Suprapubic skin (tissue), 4 donors: ENCODE data around the gene PTPMT1.

Source experiments
- CTCF ChIP-seq, 2 donors: fragments of 200-600 bp in 1 of 2; fragments of 450-650 bp in 1 of 2; sonication (generic) in 1 of 2; IDR thresholded peaks; one replicate each; pipeline ENCODE4 v1.5.1; 2016 to 2019; ENCODE audit warnings: antibody characterized with exemption in 2 of 2, mild to moderate bottlenecking in 1 of 2, moderate library complexity in 1 of 2
- POLR2A ChIP-seq, 2 donors: fragments of 450-650 bp; IDR thresholded peaks; one replicate each; pipeline ENCODE4 v1.6.1; 2017; ENCODE audit warnings: antibody characterized with exemption in 2 of 2, mild to moderate bottlenecking in 2 of 2, moderate library complexity in 2 of 2
- POLR2AphosphoS5 ChIP-seq, 3 donors: sonication (generic); formaldehyde crosslinking; IDR thresholded peaks; one replicate each; pipeline ENCODE4 v1.6.1; 2017; ENCODE audit warnings: antibody characterized with exemption in 3 of 3

- no peak for TF ChIP-seq CTCF (IDR thresholded peaks at IDR 0.05)
- no peak for TF ChIP-seq POLR2AphosphoS5 (IDR thresholded peaks at IDR 0.05)
- TF ChIP-seq POLR2A (IDR thresholded peaks at IDR 0.05) = no peak
Observed at GRCh38 chr11:47589584-47589976, 24.2 kb downstream of the PTPMT1 start.
